Memory B cell (primary cell): ENCODE measurements around the gene NRXN3.

Experiments
- ATAC-seq: fragments of 150-1000 bp; cut with Tn5 transposase; 2 replicates; pipeline ENCODE4 v1.10.0; 2021; ENCODE audit warnings: low read depth, mild to moderate bottlenecking, moderate library complexity
- DNase-seq, 2 donors: peaks; one replicate each; pipeline ENCODE4 v3.0.0; 2022; ENCODE audit warnings: low spot score in 2 of 2
- H3K27ac Mint-ChIP-seq: one replicate; pipeline ENCODE4 v1.8.0; 2022; ENCODE audit warnings: mild to moderate bottlenecking, moderate library complexity, mixed read lengths
- H3K27me3 Mint-ChIP-seq: one replicate; pipeline ENCODE4 v1.8.0; 2022; ENCODE audit warnings: mixed read lengths
- H3K36me3 Mint-ChIP-seq: one replicate; pipeline ENCODE4 v1.8.0; 2022; ENCODE audit warnings: mild to moderate bottlenecking, mixed read lengths
- H3K4me1 Mint-ChIP-seq: one replicate; pipeline ENCODE4 v1.8.0; 2022; ENCODE audit warnings: mixed read lengths
- H3K4me3 Mint-ChIP-seq: one replicate; pipeline ENCODE4 v1.8.0; 2022; ENCODE audit warnings: mild to moderate bottlenecking, moderate library complexity, mixed read lengths
- H3K9me3 Mint-ChIP-seq: one replicate; pipeline ENCODE4 v1.8.0; 2022; ENCODE audit warnings: mixed read lengths

Gene NRXN3

GRCh38 chr14:79549515-79549914 lies 1379.3 kb downstream of the NRXN3 start:
- Mint-ChIP-seq H3K27ac (no peak overlapping the region), H3K4me3 (no peak overlapping the region), H3K27me3 (no peaks in the 10 kb centered on the region), H3K4me1 (no peaks in the 10 kb centered on the region), H3K9me3 (peaks cover 4% of the 10 kb centered on the region), H3K36me3 (no peaks in the 10 kb centered on the region)
- no peak for ATAC-seq
- DNase-seq = no peak

- H3K36me3 Mint-ChIP-seq = no peaks in the 10 kb centered on the region
Measured at GRCh38 chr14:79551523-79551922, 1381.3 kb downstream of the NRXN3 start.

GRCh38 chr14:79552778-79553177 lies 1382.6 kb downstream of the NRXN3 start:
- no peaks in the 10 kb centered on the region for H3K36me3 Mint-ChIP-seq
- no peaks in the 10 kb centered on the region for H3K4me1 Mint-ChIP-seq
- DNase-seq = no peak
- ATAC-seq = no peak
- no peak overlapping the region for H3K4me3 Mint-ChIP-seq
- no peaks in the 10 kb centered on the region for H3K27me3 Mint-ChIP-seq
- no peak overlapping the region for H3K27ac Mint-ChIP-seq
- peaks cover 4% of the 10 kb centered on the region for H3K9me3 Mint-ChIP-seq

More at GRCh38 chr14:79551523-79551922, 1381.3 kb downstream of the NRXN3 start:
- H3K4me1 Mint-ChIP-seq = no peaks in the 10 kb centered on the region
- ATAC-seq = no peak
- no peak overlapping the region for H3K27ac Mint-ChIP-seq
- H3K27me3 Mint-ChIP-seq = no peaks in the 10 kb centered on the region
- H3K4me3 Mint-ChIP-seq = no peak overlapping the region
- H3K9me3 Mint-ChIP-seq = peaks cover 2% of the 10 kb centered on the region
- no peak for DNase-seq

GRCh38 chr14:79554816-79555215 lies 1384.6 kb downstream of the NRXN3 start:
- H3K9me3 Mint-ChIP-seq = peaks cover 5% of the 10 kb centered on the region
- H3K27me3 Mint-ChIP-seq = no peaks in the 10 kb centered on the region
- no peaks in the 10 kb centered on the region for H3K4me1 Mint-ChIP-seq
- ATAC-seq = no peak
- no peak for DNase-seq
- H3K4me3 Mint-ChIP-seq = no peak overlapping the region
- H3K27ac Mint-ChIP-seq = no peak overlapping the region
- no peaks in the 10 kb centered on the region for H3K36me3 Mint-ChIP-seq

GRCh38 chr14:79555429-79555828 lies 1385.3 kb downstream of the NRXN3 start:
- Mint-ChIP-seq H3K27me3 (no peaks in the 10 kb centered on the region), H3K27ac (no peak overlapping the region), H3K4me3 (no peak overlapping the region), H3K4me1 (no peaks in the 10 kb centered on the region), H3K9me3 (peaks cover 5% of the 10 kb centered on the region), H3K36me3 (no peaks in the 10 kb centered on the region)
- ATAC-seq (no peak), DNase-seq (no peak)

GRCh38 chr14:79557309-79557708 lies 1387.1 kb downstream of the NRXN3 start:
- H3K27ac Mint-ChIP-seq = no peak overlapping the region
- H3K9me3 Mint-ChIP-seq = peaks cover 5% of the 10 kb centered on the region
- H3K4me1 Mint-ChIP-seq = no peaks in the 10 kb centered on the region
- no peaks in the 10 kb centered on the region for H3K27me3 Mint-ChIP-seq
- H3K36me3 Mint-ChIP-seq = no peaks in the 10 kb centered on the region
- no peak for DNase-seq
- ATAC-seq = no peak
- no peak overlapping the region for H3K4me3 Mint-ChIP-seq

- Mint-ChIP-seq H3K27ac (no peak overlapping the region), H3K4me1 (no peaks in the 10 kb centered on the region), H3K9me3 (peaks cover 3% of the 10 kb centered on the region), H3K36me3 (no peaks in the 10 kb centered on the region), H3K27me3 (no peaks in the 10 kb centered on the region), H3K4me3 (no peak overlapping the region)
- DNase-seq = no peak
- no peak for ATAC-seq
Measured at GRCh38 chr14:79562185-79562584, 1392.0 kb downstream of the NRXN3 start.

- no peak overlapping the region for H3K27ac Mint-ChIP-seq
- DNase-seq (no peak), ATAC-seq (no peak)
- no peaks in the 10 kb centered on the region for H3K27me3 Mint-ChIP-seq
- H3K36me3 Mint-ChIP-seq = no peaks in the 10 kb centered on the region
- peaks cover 1% of the 10 kb centered on the region for H3K9me3 Mint-ChIP-seq
- H3K4me1 Mint-ChIP-seq = no peaks in the 10 kb centered on the region
- no peak overlapping the region for H3K4me3 Mint-ChIP-seq
Measured at GRCh38 chr14:79564371-79564770, 1394.2 kb downstream of the NRXN3 start.

- Mint-ChIP-seq H3K36me3 (no peaks in the 10 kb centered on the region), H3K27ac (no peak overlapping the region), H3K4me1 (no peaks in the 10 kb centered on the region), H3K27me3 (no peaks in the 10 kb centered on the region), H3K9me3 (peaks cover 1% of the 10 kb centered on the region), H3K4me3 (no peak overlapping the region)
- ATAC-seq (no peak), DNase-seq (no peak)
Measured at GRCh38 chr14:79567306-79567705, 1397.1 kb downstream of the NRXN3 start.

- DNase-seq (no peak), ATAC-seq (no peak)
- Mint-ChIP-seq H3K36me3 (no peaks in the 10 kb centered on the region), H3K4me1 (no peaks in the 10 kb centered on the region), H3K27ac (no peak overlapping the region), H3K4me3 (no peak overlapping the region), H3K27me3 (no peaks in the 10 kb centered on the region), H3K9me3 (no peaks in the 10 kb centered on the region)
Measured at GRCh38 chr14:79568594-79568993, 1398.4 kb downstream of the NRXN3 start.

GRCh38 chr14:79569072-79569471 lies 1398.9 kb downstream of the NRXN3 start:
- H3K36me3 Mint-ChIP-seq = no peaks in the 10 kb centered on the region
- DNase-seq = no peak
- H3K4me1 Mint-ChIP-seq = no peaks in the 10 kb centered on the region

GRCh38 chr14:79570648-79571047 lies 1400.5 kb downstream of the NRXN3 start:
- Mint-ChIP-seq H3K4me1 (no peaks in the 10 kb centered on the region), H3K36me3 (no peaks in the 10 kb centered on the region)

More at GRCh38 chr14:79569072-79569471, 1398.9 kb downstream of the NRXN3 start:
- Mint-ChIP-seq H3K27ac (no peak overlapping the region), H3K27me3 (no peaks in the 10 kb centered on the region), H3K9me3 (no peaks in the 10 kb centered on the region), H3K4me3 (no peak overlapping the region)
- ATAC-seq = no peak

GRCh38 chr14:79571366-79571765 lies 1401.2 kb downstream of the NRXN3 start:
- ATAC-seq = no peak
- Mint-ChIP-seq H3K9me3 (no peaks in the 10 kb centered on the region), H3K36me3 (no peaks in the 10 kb centered on the region), H3K27ac (no peak overlapping the region), H3K4me3 (no peak overlapping the region), H3K27me3 (no peaks in the 10 kb centered on the region), H3K4me1 (no peaks in the 10 kb centered on the region)
- no peak for DNase-seq

More at GRCh38 chr14:79570648-79571047, 1400.5 kb downstream of the NRXN3 start:
- H3K4me3 Mint-ChIP-seq = no peak overlapping the region
- no peak for DNase-seq
- H3K9me3 Mint-ChIP-seq = no peaks in the 10 kb centered on the region
- no peak overlapping the region for H3K27ac Mint-ChIP-seq
- H3K27me3 Mint-ChIP-seq = no peaks in the 10 kb centered on the region
- no peak for ATAC-seq

GRCh38 chr14:79573486-79573885 lies 1403.3 kb downstream of the NRXN3 start:
- DNase-seq = no peak
- no peaks in the 10 kb centered on the region for H3K9me3 Mint-ChIP-seq

GRCh38 chr14:79575032-79575431 lies 1404.9 kb downstream of the NRXN3 start:
- H3K9me3 Mint-ChIP-seq = peaks cover 2% of the 10 kb centered on the region
- DNase-seq (no peak), ATAC-seq (no peak)
- no peak overlapping the region for H3K4me3 Mint-ChIP-seq
- H3K36me3 Mint-ChIP-seq = no peaks in the 10 kb centered on the region
- H3K27ac Mint-ChIP-seq = no peak overlapping the region
- H3K27me3 Mint-ChIP-seq = no peaks in the 10 kb centered on the region
- H3K4me1 Mint-ChIP-seq = no peaks in the 10 kb centered on the region

More at GRCh38 chr14:79573486-79573885, 1403.3 kb downstream of the NRXN3 start:
- Mint-ChIP-seq H3K36me3 (no peaks in the 10 kb centered on the region), H3K27ac (no peak overlapping the region), H3K27me3 (no peaks in the 10 kb centered on the region), H3K4me1 (no peaks in the 10 kb centered on the region), H3K4me3 (no peak overlapping the region)
- ATAC-seq = no peak
